Hepatocyte (in vitro differentiated cells): ENCODE results near the gene TRPC4.

ENCODE experiments used
- EZH2 ChIP-seq: fragments of 200-600 bp; sonication (generic); IDR thresholded peaks from 2 replicates; pipeline ENCODE4 v1.6.1; 2016; ENCODE audit warnings: antibody characterized with exemption, mild to moderate bottlenecking, borderline replicate concordance
- TF ChIP-seq, protein P1 (sequence below): fragments of 200-600 bp; sonication (generic); IDR thresholded peaks from 2 replicates; pipeline ENCODE4 v1.5.1; 2016; ENCODE audit warnings: antibody characterized with exemption, mild to moderate bottlenecking; ENCODE audit not compliant: poor library complexity

DNA sequence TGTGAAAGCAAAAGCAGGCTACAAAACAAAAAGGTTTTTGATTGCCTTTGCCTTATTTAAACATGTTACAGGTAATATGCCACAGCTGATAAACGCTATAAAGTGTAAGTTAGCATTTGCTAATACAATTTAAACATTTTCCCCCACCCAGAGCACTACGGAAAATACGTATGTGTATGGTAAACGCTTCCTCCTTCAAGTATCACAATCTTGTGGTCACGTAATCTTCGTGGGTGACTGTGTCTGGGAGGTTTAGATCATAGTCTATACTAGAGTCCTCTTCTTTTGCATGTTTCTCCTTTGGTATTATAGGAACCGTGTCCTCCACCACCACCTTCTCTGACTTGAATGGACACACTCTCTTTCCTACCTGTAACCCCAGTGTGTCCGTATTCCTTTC is 232.9 kb downstream of the TRPC4 start:
- TF ChIP-seq, protein P1, sequence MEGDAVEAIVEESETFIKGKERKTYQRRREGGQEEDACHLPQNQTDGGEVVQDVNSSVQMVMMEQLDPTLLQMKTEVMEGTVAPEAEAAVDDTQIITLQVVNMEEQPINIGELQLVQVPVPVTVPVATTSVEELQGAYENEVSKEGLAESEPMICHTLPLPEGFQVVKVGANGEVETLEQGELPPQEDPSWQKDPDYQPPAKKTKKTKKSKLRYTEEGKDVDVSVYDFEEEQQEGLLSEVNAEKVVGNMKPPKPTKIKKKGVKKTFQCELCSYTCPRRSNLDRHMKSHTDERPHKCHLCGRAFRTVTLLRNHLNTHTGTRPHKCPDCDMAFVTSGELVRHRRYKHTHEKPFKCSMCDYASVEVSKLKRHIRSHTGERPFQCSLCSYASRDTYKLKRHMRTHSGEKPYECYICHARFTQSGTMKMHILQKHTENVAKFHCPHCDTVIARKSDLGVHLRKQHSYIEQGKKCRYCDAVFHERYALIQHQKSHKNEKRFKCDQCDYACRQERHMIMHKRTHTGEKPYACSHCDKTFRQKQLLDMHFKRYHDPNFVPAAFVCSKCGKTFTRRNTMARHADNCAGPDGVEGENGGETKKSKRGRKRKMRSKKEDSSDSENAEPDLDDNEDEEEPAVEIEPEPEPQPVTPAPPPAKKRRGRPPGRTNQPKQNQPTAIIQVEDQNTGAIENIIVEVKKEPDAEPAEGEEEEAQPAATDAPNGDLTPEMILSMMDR = no peak
- no peak for TF ChIP-seq EZH2
